ENCODE measurements around the gene TMOD2.

Gene TMOD2

GRCh38 chr15:51736069-51736468, 15.3 kb upstream of the TMOD2 start:
- DNase-seq (ENCODE audit: low read depth): no peak

- peak; percentile 52 for DNase-seq (ENCODE audit: low read depth)
These were observed 14.5 kb upstream of the TMOD2 start for GRCh38 chr15:51736751-51737521.

GRCh38 chr15:51737522-51738305, 13.7 kb upstream of the TMOD2 start, which contains the start of gene LYSMD2:
TSS of gene LYSMD2 (minus strand) at chr15:51737655. CDS start at chr15:51737622, 33 bp downstream.
- DNase-seq (ENCODE audit: low read depth): peak; percentile 78

- DNase-seq (ENCODE audit: low read depth): no peak
These were observed 12.8 kb upstream of the TMOD2 start for GRCh38 chr15:51738553-51738952.

GRCh38 chr15:51739061-51739712, 12.2 kb upstream of the TMOD2 start:
- no peak for DNase-seq (ENCODE audit: low read depth)

GRCh38 chr15:51749307-51749706, 2.1 kb upstream of the TMOD2 start:
- no peak for DNase-seq (ENCODE audit: low read depth)

GRCh38 chr15:51750186-51750585, 1.2 kb upstream of the TMOD2 start:
- DNase-seq (ENCODE audit: low read depth): no peak

GRCh38 chr15:51751697-51752683, 593 bp downstream of the TMOD2 start:
- no peak for DNase-seq (ENCODE audit: low read depth)

GRCh38 chr15:51752888-51753287, 1.5 kb downstream of the TMOD2 start:
- no peak for DNase-seq (ENCODE audit: low read depth)

GRCh38 chr15:51754267-51754666, 2.9 kb downstream of the TMOD2 start:
- DNase-seq (ENCODE audit: low read depth): no peak

- DNase-seq (ENCODE audit: low read depth): no peak
These were observed 4.4 kb downstream of the TMOD2 start for GRCh38 chr15:51755790-51756189.

- no peak for DNase-seq (ENCODE audit: low read depth)
These were observed 5.1 kb downstream of the TMOD2 start for GRCh38 chr15:51756482-51756881.

- no peak for DNase-seq (ENCODE audit: low read depth)
These were observed 6.1 kb downstream of the TMOD2 start for GRCh38 chr15:51757450-51757849.

- no peak for DNase-seq (ENCODE audit: low read depth)
These were observed 7.2 kb downstream of the TMOD2 start for GRCh38 chr15:51758645-51759044.

- no peak for DNase-seq (ENCODE audit: low read depth)
These were observed 8.2 kb downstream of the TMOD2 start for GRCh38 chr15:51759557-51760070.

GRCh38 chr15:51760805-51761204, 9.4 kb downstream of the TMOD2 start:
- no peak for DNase-seq (ENCODE audit: low read depth)

- no peak for DNase-seq (ENCODE audit: low read depth)
These were observed 14.4 kb downstream of the TMOD2 start for GRCh38 chr15:51765751-51766150.

GRCh38 chr15:51766341-51766740, 14.9 kb downstream of the TMOD2 start:
- no peak for DNase-seq (ENCODE audit: low read depth)

- no peak for DNase-seq (ENCODE audit: low read depth)
These were observed 16.6 kb downstream of the TMOD2 start for GRCh38 chr15:51768018-51768417.

- DNase-seq (ENCODE audit: low read depth): no peak
These were observed 19.5 kb downstream of the TMOD2 start for GRCh38 chr15:51770902-51771301.

- DNase-seq (ENCODE audit: low read depth): no peak
These were observed 20.4 kb downstream of the TMOD2 start for GRCh38 chr15:51771773-51772172.

Measured in stimulated activated CD4-positive, alpha-beta T cell treated with anti-CD3 and anti-CD28 coated beads, Interleukin-2, amount 100 ng/mL, for 4 hours (primary cell).